ENCODE data around the gene MR1. TPM values are rescaled to one million over a fixed set of nuclear protein-coding genes. Genes with fewer than 3 reads are reported as not detected.
"Not testable (repeated sequence)": the region's sequence is repeated elsewhere in the genome, so short reads cannot be mapped to it uniquely, and the experiment has no call there.

MR1 gene
- total RNA-seq, 4 donors from 2014 or later, result 1.6 to 3.5 (median 3.0) TPM

- DNase-seq (no peak), ATAC-seq (no peak)
- intact Hi-C loops (cut with DNase I; ENCODE audit: low total_unique reads), result no loop called here
- Histone ChIP-seq H3K27ac (no peak overlapping the region), H3K9me3 (no peaks in the 10 kb centered on the region), H3K4me1 (peaks cover 0 to 9% of the 10 kb centered on the region in 2 donors), H3K4me3 (no peak overlapping the region), H3K27me3 (no peaks in the 10 kb centered on the region), H3K36me3 (no peaks in the 10 kb centered on the region)
- in situ Hi-C loops (cut with MboI; ENCODE audit: low sequenced_read_pairs in 4 of 4), result no loop called here
- no peak for TF ChIP-seq POLR2A (IDR thresholded peaks at IDR 0.05)
- TF ChIP-seq CTCF (IDR thresholded peaks at IDR 0.05 in 4 of 5, conservative IDR thresholded peaks at IDR 0.05 in 1 of 5), result no peak
Observed at GRCh38 chr1:181040284-181040865, 6.6 kb downstream of the MR1 start.

GRCh38 chr1:181043025-181043888 is 9.5 kb downstream of the MR1 start:
- DNase-seq (no peak), ATAC-seq (no peak)
- Histone ChIP-seq H3K36me3 (no peaks in the 10 kb centered on the region), H3K27me3 (no peaks in the 10 kb centered on the region), H3K4me1 (peaks cover 0 to 9% of the 10 kb centered on the region in 2 donors), H3K9me3 (no peaks in the 10 kb centered on the region), H3K4me3 (no peak overlapping the region), H3K27ac (no peak overlapping the region)
- TF ChIP-seq CTCF (IDR thresholded peaks at IDR 0.05 in 4 of 5, conservative IDR thresholded peaks at IDR 0.05 in 1 of 5), result no peak
- TF ChIP-seq POLR2A (IDR thresholded peaks at IDR 0.05), result no peak
- in situ Hi-C loops (cut with MboI; ENCODE audit: low sequenced_read_pairs in 4 of 4) (no loop called here), intact Hi-C loops (cut with DNase I; ENCODE audit: low total_unique reads) (no loop called here)

- in situ Hi-C loops (cut with MboI; ENCODE audit: low sequenced_read_pairs in 4 of 4) (no loop called here), intact Hi-C loops (cut with DNase I; ENCODE audit: low total_unique reads) (no loop called here)
- Histone ChIP-seq H3K36me3 (no peaks in the 10 kb centered on the region), H3K27me3 (no peaks in the 10 kb centered on the region), H3K27ac (no peak overlapping the region), H3K9me3 (no peaks in the 10 kb centered on the region), H3K4me3 (no peak overlapping the region), H3K4me1 (peaks cover 0 to 9% of the 10 kb centered on the region in 2 donors)
- no peak for DNase-seq
- TF ChIP-seq POLR2A (IDR thresholded peaks at IDR 0.05) (no peak), CTCF (IDR thresholded peaks at IDR 0.05 in 4 of 5, conservative IDR thresholded peaks at IDR 0.05 in 1 of 5) (no peak)
- ATAC-seq, result peak in 1 of 2 donors; percentile 33
Observed at GRCh38 chr1:181044449-181044966, 10.7 kb downstream of the MR1 start.

GRCh38 chr1:181045946-181046345 is 12.2 kb downstream of the MR1 start:
- in situ Hi-C loops (cut with MboI; ENCODE audit: low sequenced_read_pairs in 4 of 4), result not testable (repeated sequence)

GRCh38 chr1:181049378-181049777 is 15.6 kb downstream of the MR1 start:
- Histone ChIP-seq H3K36me3 (no peaks in the 10 kb centered on the region), H3K4me3 (no peak overlapping the region), H3K4me1 (peaks cover 0 to 8% of the 10 kb centered on the region in 2 donors), H3K27me3 (no peaks in the 10 kb centered on the region), H3K27ac (no peak overlapping the region), H3K9me3 (no peaks in the 10 kb centered on the region)
- no peak for DNase-seq
- in situ Hi-C loops (cut with MboI; ENCODE audit: low sequenced_read_pairs in 4 of 4), result no loop called here
- no peak for TF ChIP-seq CTCF (IDR thresholded peaks at IDR 0.05 in 4 of 5, conservative IDR thresholded peaks at IDR 0.05 in 1 of 5)
- TF ChIP-seq POLR2A (IDR thresholded peaks at IDR 0.05), result no peak
- intact Hi-C loops (cut with DNase I; ENCODE audit: low total_unique reads), result no loop called here
- no peak for ATAC-seq

More at GRCh38 chr1:181045946-181046345, 12.2 kb downstream of the MR1 start:
- H3K27ac ChIP-seq; H3K27me3 ChIP-seq; H3K9me3 ChIP-seq; H3K4me3 ChIP-seq; DNase-seq; ATAC-seq; H3K4me1 ChIP-seq; H3K36me3 ChIP-seq; intact Hi-C loops (cut with DNase I; ENCODE audit: low total_unique reads): not testable (repeated sequence)

Data from gastrocnemius medialis (tissue), 4 donors.